Activated CD8-positive, alpha-beta memory T cell treated with anti-CD3 and anti-CD28 coated beads, Interleukin-2, amount 10 ng/mL, durations not matched to agents 7 days and 5 days (primary cell): ENCODE data around the gene TST. TPM values are rescaled to one million over a fixed set of nuclear protein-coding genes. Genes with fewer than 3 reads are reported as not detected.

Experiments used
- ATAC-seq: fragments of 150-1000 bp; cut with Tn5 transposase; one replicate; pipeline ENCODE4 v1.10.0; 2021; ENCODE audit warnings: moderate library complexity
- CTCF ChIA-PET: fragments of 350-600 bp; sonication (Branson Sonifier 250); formaldehyde crosslinking; loops from one replicate; lab custom pipeline; 2021; ENCODE audit warnings: antibody characterized with exemption; lab: Charles Lee
- DNase-seq: peaks from one replicate; pipeline ENCODE4 v3.0.0-alpha.2; 2020
- H3K27ac Mint-ChIP-seq: one replicate; pipeline ENCODE4 v1.8.0; 2021; ENCODE audit warnings: mild to moderate bottlenecking, mixed read lengths
- H3K27me3 Mint-ChIP-seq: one replicate; pipeline ENCODE4 v1.8.0; 2021; ENCODE audit warnings: mixed read lengths
- H3K36me3 Mint-ChIP-seq: one replicate; pipeline ENCODE4 v1.8.0; 2021; ENCODE audit warnings: mild to moderate bottlenecking, mixed read lengths
- H3K4me1 Mint-ChIP-seq: one replicate; pipeline ENCODE4 v1.8.0; 2021; ENCODE audit warnings: mixed read lengths
- H3K4me3 Mint-ChIP-seq: one replicate; pipeline ENCODE4 v1.8.0; 2021; ENCODE audit warnings: mild to moderate bottlenecking, moderate library complexity, mixed read lengths
- H3K9me3 Mint-ChIP-seq: one replicate; pipeline ENCODE4 v1.8.0; 2022; ENCODE audit warnings: low read depth, mixed read lengths
- total RNA-seq, 2 experiments: library from RNA; stranded (reverse); gene quantifications; one replicate each; pipeline ENCODE4 v1.2.3, GENCODE V29; 2021

Gene TST
- total RNA-seq, 2 experiments from 2014 or later, result 11.2 to 29.3 TPM

- DNase-seq (no peak), ATAC-seq (no peak)
- H3K9me3 Mint-ChIP-seq, result no peaks in the 10 kb centered on the region
- CTCF ChIA-PET, result interaction anchor here (0.9 to 7.7 kb wide), 10 partner anchors 8 to 329 kb away, joined by 3 to 48 read pairs (median 4); a partner anchor contains a TSS
- no peaks in the 10 kb centered on the region for H3K27me3 Mint-ChIP-seq
- peaks cover 4% of the 10 kb centered on the region for H3K36me3 Mint-ChIP-seq
- no peak overlapping the region for H3K4me3 Mint-ChIP-seq
- no peak overlapping the region for H3K27ac Mint-ChIP-seq
- H3K4me1 Mint-ChIP-seq, result peaks cover 20% of the 10 kb centered on the region
Measured at GRCh38 chr22:37022483-37023337, 3.5 kb upstream of the TST start.

GRCh38 chr22:37021710-37022482 is 2.6 kb upstream of the TST start:
- H3K27me3 Mint-ChIP-seq, result no peaks in the 10 kb centered on the region
- peak; percentile 72 for DNase-seq
- H3K4me3 Mint-ChIP-seq, result peak overlapping the region; percentile 20
- peaks cover 22% of the 10 kb centered on the region for H3K4me1 Mint-ChIP-seq
- peak overlapping the region; percentile 63 for H3K27ac Mint-ChIP-seq
- peaks cover 4% of the 10 kb centered on the region for H3K36me3 Mint-ChIP-seq
- CTCF ChIA-PET, result interaction anchor here (0.6 to 7.7 kb wide), 14 partner anchors 9 to 330 kb away, joined by 3 to 48 read pairs (median 3); a partner anchor contains a TSS
- ATAC-seq, result peak; percentile 29
- H3K9me3 Mint-ChIP-seq, result no peaks in the 10 kb centered on the region

GRCh38 chr22:37021041-37021440 is 1.8 kb upstream of the TST start:
- ATAC-seq (no peak), DNase-seq (no peak)
- no peaks in the 10 kb centered on the region for H3K27me3 Mint-ChIP-seq
- CTCF ChIA-PET, result interaction anchor here (0.6 to 7.7 kb wide), 13 partner anchors 10 to 238 kb away, joined by 3 to 48 read pairs (median 5); a partner anchor contains a TSS
- H3K36me3 Mint-ChIP-seq, result peaks cover 4% of the 10 kb centered on the region
- no peaks in the 10 kb centered on the region for H3K9me3 Mint-ChIP-seq
- H3K4me3 Mint-ChIP-seq, result no peak overlapping the region
- H3K27ac Mint-ChIP-seq, result no peak overlapping the region
- peaks cover 22% of the 10 kb centered on the region for H3K4me1 Mint-ChIP-seq

- peak; percentile 7 for ATAC-seq
- Mint-ChIP-seq H3K9me3 (no peaks in the 10 kb centered on the region), H3K27me3 (no peaks in the 10 kb centered on the region), H3K27ac (peak overlapping the region; percentile 89), H3K36me3 (peaks cover 4% of the 10 kb centered on the region), H3K4me1 (peaks cover 22% of the 10 kb centered on the region), H3K4me3 (peak overlapping the region; percentile 90)
- DNase-seq, result no peak
- CTCF ChIA-PET, result interaction anchor here (0.6 to 7.7 kb wide), 14 partner anchors 11 to 473 kb away, joined by 3 to 48 read pairs (median 4); no protein-coding TSS in a partner anchor
Measured at GRCh38 chr22:37020192-37020479, 889 bp upstream of the TST start.

- H3K9me3 Mint-ChIP-seq, result no peaks in the 10 kb centered on the region
- DNase-seq (no peak), ATAC-seq (no peak)
- H3K4me3 Mint-ChIP-seq, result peak overlapping the region; percentile 90
- H3K27ac Mint-ChIP-seq, result no peak overlapping the region
- no peaks in the 10 kb centered on the region for H3K27me3 Mint-ChIP-seq
- H3K36me3 Mint-ChIP-seq, result no peaks in the 10 kb centered on the region
- CTCF ChIA-PET, result interaction anchor here (0.7 to 7.7 kb wide), 15 partner anchors 14 to 472 kb away, joined by 3 to 48 read pairs (median 3); partner anchors contain the start of genes IFT27 and KCTD17
- peaks cover 22% of the 10 kb centered on the region for H3K4me1 Mint-ChIP-seq
Measured at GRCh38 chr22:37018815-37019308, 385 bp downstream of the TST start.

GRCh38 chr22:37018086-37018814 is 997 bp downstream of the TST start:
- DNase-seq (no peak), ATAC-seq (no peak)
- no peaks in the 10 kb centered on the region for H3K36me3 Mint-ChIP-seq
- CTCF ChIA-PET, result interaction anchor here (1.0 to 7.7 kb wide), 8 partner anchors 13 to 242 kb away, joined by 3 to 48 read pairs (median 4); partner anchors contain the start of gene IFT27
- no peak overlapping the region for H3K27ac Mint-ChIP-seq
- peak overlapping the region; percentile 90 for H3K4me3 Mint-ChIP-seq
- no peaks in the 10 kb centered on the region for H3K9me3 Mint-ChIP-seq
- no peaks in the 10 kb centered on the region for H3K27me3 Mint-ChIP-seq
- H3K4me1 Mint-ChIP-seq, result peaks cover 22% of the 10 kb centered on the region

- CTCF ChIA-PET, result interaction anchor here (0.5 to 7.7 kb wide), 3 partner anchors 28 to 255 kb away, joined by 3 to 48 read pairs (median 4); no protein-coding TSS in a partner anchor
- Mint-ChIP-seq H3K4me1 (peaks cover 22% of the 10 kb centered on the region), H3K4me3 (peak overlapping the region; percentile 24), H3K27me3 (no peaks in the 10 kb centered on the region), H3K27ac (no peak overlapping the region), H3K36me3 (no peaks in the 10 kb centered on the region), H3K9me3 (no peaks in the 10 kb centered on the region)
- no peak for DNase-seq
- ATAC-seq, result no peak
Measured at GRCh38 chr22:37017356-37017755, 1.9 kb downstream of the TST start.

- Mint-ChIP-seq H3K36me3 (no peaks in the 10 kb centered on the region), H3K4me3 (no peak overlapping the region), H3K27ac (no peak overlapping the region), H3K9me3 (no peaks in the 10 kb centered on the region), H3K27me3 (no peaks in the 10 kb centered on the region), H3K4me1 (peaks cover 17% of the 10 kb centered on the region)
- CTCF ChIA-PET, result interaction anchor here (0.5 to 1.4 kb wide), 4 partner anchors 38 to 256 kb away, joined by 3 to 4 read pairs (median 4); no protein-coding TSS in a partner anchor
- DNase-seq, result no peak
- ATAC-seq, result no peak
Measured at GRCh38 chr22:37016134-37016910, 2.9 kb downstream of the TST start.

GRCh38 chr22:37015587-37015878 is 3.7 kb downstream of the TST start:
- Mint-ChIP-seq H3K4me1 (peaks cover 11% of the 10 kb centered on the region), H3K9me3 (no peaks in the 10 kb centered on the region), H3K36me3 (no peaks in the 10 kb centered on the region), H3K27ac (no peak overlapping the region), H3K4me3 (no peak overlapping the region), H3K27me3 (no peaks in the 10 kb centered on the region)
- no peak for DNase-seq
- ATAC-seq, result no peak
- CTCF ChIA-PET, result interaction anchor here (1.3 to 1.4 kb wide), 2 partner anchors 37 to 233 kb away, joined by 3 to 4 read pairs; no protein-coding TSS in a partner anchor

- H3K4me1 Mint-ChIP-seq, result peaks cover 6% of the 10 kb centered on the region
- CTCF ChIA-PET, result interaction anchor here (1.4 to 1.6 kb wide), 2 partner anchors 18 to 37 kb away, joined by 3 read pairs; no protein-coding TSS in a partner anchor
- no peaks in the 10 kb centered on the region for H3K36me3 Mint-ChIP-seq
- no peaks in the 10 kb centered on the region for H3K27me3 Mint-ChIP-seq
- no peak for DNase-seq
- no peak for ATAC-seq
- no peaks in the 10 kb centered on the region for H3K9me3 Mint-ChIP-seq
- no peak overlapping the region for H3K4me3 Mint-ChIP-seq
- H3K27ac Mint-ChIP-seq, result no peak overlapping the region
Measured at GRCh38 chr22:37014835-37015586, 4.2 kb downstream of the TST start.

GRCh38 chr22:37014415-37014806 is 4.8 kb downstream of the TST start:
- DNase-seq (no peak), ATAC-seq (no peak)
- Mint-ChIP-seq H3K4me1 (peaks cover 4% of the 10 kb centered on the region), H3K4me3 (no peak overlapping the region), H3K27ac (no peak overlapping the region), H3K9me3 (no peaks in the 10 kb centered on the region), H3K27me3 (peaks cover 4% of the 10 kb centered on the region), H3K36me3 (no peaks in the 10 kb centered on the region)
- CTCF ChIA-PET, result interaction anchor here (1.6 kb wide), 1 partner anchor 19 kb away, joined by 3 read pairs; no protein-coding TSS in a partner anchor
